Fibroblast of lung (primary cell): ENCODE data around the gene BTNL3. TPM values are rescaled to one million over a fixed set of nuclear protein-coding genes. Genes with fewer than 3 reads are reported as not detected.
A peak's percentile ranks its signal among the peaks of the same experiment; 100 is the strongest.

Source experiments
- DNase-seq, 2 donors: peaks; one replicate each; pipeline versions ENCODE4 v3.0.0 to v3.0.0-alpha.2; 2010; ENCODE audit warnings: low read depth in 2 of 2
- H2AFZ ChIP-seq: 2 replicates; pipeline ENCODE4 v1.5.1; 2012; ENCODE audit warnings: low read length, control low read depth, inconsistent platforms
- H3K27ac ChIP-seq: 2 replicates; pipeline ENCODE4 v1.5.1; 2011; ENCODE audit warnings: low read length, control low read depth; ENCODE audit not compliant: insufficient read depth
- H3K27me3 ChIP-seq: 2 replicates; pipeline ENCODE4 v1.5.1; 2011; ENCODE audit warnings: mild to moderate bottlenecking, low read length; ENCODE audit not compliant: control insufficient read depth, insufficient read depth
- H3K36me3 ChIP-seq: 2 replicates; pipeline ENCODE4 v1.5.1; 2011; ENCODE audit warnings: low read length; ENCODE audit not compliant: control insufficient read depth, insufficient read depth
- H3K4me1 ChIP-seq: 2 replicates; pipeline ENCODE4 v1.5.1; 2011; ENCODE audit warnings: low read length; ENCODE audit not compliant: control insufficient read depth, insufficient read depth; ENCODE audit errors: extremely low read depth
- H3K4me2 ChIP-seq: 2 replicates; pipeline ENCODE4 v1.5.1; 2011; ENCODE audit warnings: low read length, control low read depth; ENCODE audit not compliant: insufficient read depth; ENCODE audit errors: extremely low read depth
- H3K4me3 ChIP-seq, 4 experiments: fragments of 200-600 bp in 1 of 4; sonication (generic) in 1 of 4; replicated peaks in 1 of 4; 2 replicates each; pipeline ENCODE4 v1.5.1; 2011 to 2016; ENCODE audit warnings: low read length in 4 of 4, low read depth in 3 of 4, mild to moderate bottlenecking in 3 of 4, control low read depth in 2 of 4, inconsistent platforms in 1 of 4, mixed read lengths in 1 of 4; ENCODE audit not compliant: insufficient read depth in 1 of 4; ENCODE audit errors: control extremely low read depth in 1 of 4
- H3K79me2 ChIP-seq: 2 replicates; pipeline ENCODE4 v1.5.1; 2012; ENCODE audit warnings: mild to moderate bottlenecking, low read length, inconsistent platforms; ENCODE audit not compliant: control insufficient read depth, insufficient read depth
- H3K9ac ChIP-seq: 2 replicates; pipeline ENCODE4 v1.5.1; 2011; ENCODE audit warnings: mild to moderate bottlenecking, low read length, control low read depth; ENCODE audit not compliant: insufficient read depth
- H3K9me3 ChIP-seq: 2 replicates; pipeline ENCODE4 v1.5.1; 2012; ENCODE audit warnings: low read depth, low read length; ENCODE audit not compliant: control insufficient read depth, insufficient read depth
- H4K20me1 ChIP-seq: 2 replicates; pipeline ENCODE4 v1.5.1; 2011; ENCODE audit warnings: low read length; ENCODE audit not compliant: control insufficient read depth, insufficient read depth; ENCODE audit errors: extremely low read depth
- EZH2 ChIP-seq: IDR thresholded peaks from 2 replicates; pipeline ENCODE4 v1.5.1; 2012; ENCODE audit warnings: low read length, control low read depth, mild to moderate bottlenecking; ENCODE audit errors: missing control alignments
- polyA plus RNA-seq, 2 donors: library from polyadenylated mRNA; depleted of rRNA in 1 of 2; stranded (reverse) in 1 of 2; unstranded in 1 of 2; fragments of >200 nt; gene quantifications; 2 replicates each; pipeline ENCODE4 v1.2.1, GENCODE V29; 2011 to 2012; ENCODE audit warnings: missing spikeins in 1 of 2
- total RNA-seq: library from RNA; depleted of rRNA; stranded (reverse); fragments of >200 nt; gene quantifications from 2 replicates; pipeline ENCODE4 v1.2.1, GENCODE V29; 2014
- TF ChIP-seq, protein P1 (sequence below), 2 donors: IDR thresholded peaks in 1 of 2; conservative IDR thresholded peaks in 1 of 2; 1 replicate in 1 of 2; 2 replicates in 1 of 2; pipeline ENCODE4 v1.5.1; 2011 to 2012; ENCODE audit warnings: low read length in 2 of 2, control low read depth in 1 of 2, inconsistent platforms in 1 of 2, low read depth in 1 of 2, mild to moderate bottlenecking in 1 of 2

The BTNL3 gene
- total and polyA plus RNA-seq, 2 donors (not counting 1 experiment from before 2014, with no cell fraction given), result not detected

DNA sequence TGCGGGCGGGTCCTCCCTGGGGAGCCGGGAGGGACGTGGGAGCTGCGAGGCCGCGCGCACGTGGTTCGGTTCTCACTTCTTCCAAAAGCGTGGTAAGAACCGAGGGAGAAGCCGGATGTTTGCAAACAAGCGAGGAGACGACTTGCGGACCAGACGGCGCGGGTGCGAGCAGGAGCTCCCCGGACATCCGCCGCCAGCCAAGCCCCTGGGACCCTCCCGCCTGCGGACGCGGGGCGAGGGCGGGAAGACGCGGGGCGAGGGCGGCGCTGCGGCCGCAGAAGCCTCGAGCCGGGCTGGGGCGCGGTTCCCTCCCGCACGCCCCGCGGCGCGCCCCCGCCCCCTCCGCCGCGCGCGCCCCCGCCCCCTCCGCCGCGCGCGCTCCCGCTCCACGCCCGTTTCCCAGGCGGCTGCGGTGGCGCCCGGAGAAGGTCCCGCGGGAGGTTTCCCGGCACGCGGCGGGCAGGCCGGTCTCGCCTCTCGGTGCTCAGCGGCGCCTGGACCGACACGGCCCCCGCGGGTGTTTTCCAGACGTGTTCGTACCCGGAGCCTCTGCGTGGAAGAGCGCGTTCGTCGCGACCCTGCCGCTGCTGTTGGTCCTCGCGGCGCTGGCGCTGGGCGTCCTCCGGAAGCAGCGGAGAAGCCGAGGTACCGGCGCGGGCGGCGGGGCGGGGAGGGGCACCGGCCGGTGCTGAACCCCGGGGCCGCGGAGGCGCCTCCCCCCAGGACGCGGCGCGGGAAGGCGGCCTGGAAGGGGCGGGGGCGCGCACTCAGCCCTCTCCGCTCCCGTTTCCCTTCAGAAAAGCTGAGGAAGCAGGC lies 64.2 kb downstream of the BTNL3 start:
- H2AFZ ChIP-seq, result no peak overlapping the region
- no peaks in the 10 kb centered on the region for H3K79me2 ChIP-seq
- no peak overlapping the region for H3K9ac ChIP-seq
- peak; percentile 6 to 8 for DNase-seq
- peak overlapping the region in 2 of 4 experiments; percentile 17 to 32 for H3K4me3 ChIP-seq
- H3K36me3 ChIP-seq, result no peaks in the 10 kb centered on the region
- peak; percentile 53 for TF ChIP-seq EZH2
- TF ChIP-seq, protein P1, sequence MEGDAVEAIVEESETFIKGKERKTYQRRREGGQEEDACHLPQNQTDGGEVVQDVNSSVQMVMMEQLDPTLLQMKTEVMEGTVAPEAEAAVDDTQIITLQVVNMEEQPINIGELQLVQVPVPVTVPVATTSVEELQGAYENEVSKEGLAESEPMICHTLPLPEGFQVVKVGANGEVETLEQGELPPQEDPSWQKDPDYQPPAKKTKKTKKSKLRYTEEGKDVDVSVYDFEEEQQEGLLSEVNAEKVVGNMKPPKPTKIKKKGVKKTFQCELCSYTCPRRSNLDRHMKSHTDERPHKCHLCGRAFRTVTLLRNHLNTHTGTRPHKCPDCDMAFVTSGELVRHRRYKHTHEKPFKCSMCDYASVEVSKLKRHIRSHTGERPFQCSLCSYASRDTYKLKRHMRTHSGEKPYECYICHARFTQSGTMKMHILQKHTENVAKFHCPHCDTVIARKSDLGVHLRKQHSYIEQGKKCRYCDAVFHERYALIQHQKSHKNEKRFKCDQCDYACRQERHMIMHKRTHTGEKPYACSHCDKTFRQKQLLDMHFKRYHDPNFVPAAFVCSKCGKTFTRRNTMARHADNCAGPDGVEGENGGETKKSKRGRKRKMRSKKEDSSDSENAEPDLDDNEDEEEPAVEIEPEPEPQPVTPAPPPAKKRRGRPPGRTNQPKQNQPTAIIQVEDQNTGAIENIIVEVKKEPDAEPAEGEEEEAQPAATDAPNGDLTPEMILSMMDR (conservative IDR thresholded peaks at IDR 0.05 in 1 of 2, IDR thresholded peaks at IDR 0.05 in 1 of 2; ENCODE audit: low read depth in 1 of 2, low read length in 2 of 2), result no peak
- H3K27ac ChIP-seq, result no peak overlapping the region
- no peaks in the 10 kb centered on the region for H3K4me1 ChIP-seq
- no peaks in the 10 kb centered on the region for H4K20me1 ChIP-seq
- peaks cover 30% of the 10 kb centered on the region for H3K27me3 ChIP-seq
- H3K4me2 ChIP-seq, result peak overlapping the region; percentile 44
- H3K9me3 ChIP-seq, result no peaks in the 10 kb centered on the region

DNA sequence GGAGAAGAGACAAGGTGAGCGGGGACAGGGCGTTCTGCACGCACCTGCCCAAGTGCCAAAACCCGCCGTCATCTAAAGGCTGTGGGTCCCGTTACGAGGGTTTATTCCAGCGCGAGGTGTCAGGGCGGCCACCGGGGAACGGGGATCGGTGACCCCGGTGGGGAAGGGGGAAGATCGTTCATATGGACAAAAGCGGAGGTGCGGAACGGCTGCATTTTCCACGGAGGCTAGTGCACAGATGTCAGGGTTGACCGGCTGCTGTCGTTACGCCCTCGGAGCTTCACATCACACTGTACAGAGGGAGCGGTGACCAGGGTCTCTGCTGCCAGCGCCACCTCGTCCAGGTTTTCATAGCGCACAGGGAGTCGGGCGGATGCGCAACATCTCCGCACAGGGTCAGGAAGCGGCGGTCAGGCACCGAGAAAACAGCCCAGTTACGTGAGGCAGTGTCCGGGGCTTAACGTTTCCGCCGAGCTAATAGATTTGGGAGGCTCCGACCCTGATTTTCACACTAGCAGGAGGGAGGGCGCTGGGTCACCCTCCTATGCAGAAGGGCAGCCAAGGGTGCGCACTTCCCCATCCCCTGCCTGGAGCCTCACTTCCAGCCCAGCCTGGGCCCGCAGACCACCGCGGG lies 65.0 kb downstream of the BTNL3 start:
- Histone ChIP-seq H3K9ac (no peak overlapping the region), H2AFZ (no peak overlapping the region), H3K27ac (no peak overlapping the region), H3K4me1 (no peaks in the 10 kb centered on the region), H3K4me3 (peak overlapping the region in 2 of 4 experiments; percentile 17 to 32), H3K9me3 (no peaks in the 10 kb centered on the region), H4K20me1 (no peaks in the 10 kb centered on the region), H3K36me3 (no peaks in the 10 kb centered on the region), H3K4me2 (no peak overlapping the region), H3K79me2 (no peaks in the 10 kb centered on the region), H3K27me3 (peaks cover 30% of the 10 kb centered on the region)
- DNase-seq, result no peak
- TF ChIP-seq, protein P1 (conservative IDR thresholded peaks at IDR 0.05 in 1 of 2, IDR thresholded peaks at IDR 0.05 in 1 of 2; ENCODE audit: low read depth in 1 of 2, low read length in 2 of 2), result no peak
- TF ChIP-seq EZH2, result peak; percentile 95

DNA sequence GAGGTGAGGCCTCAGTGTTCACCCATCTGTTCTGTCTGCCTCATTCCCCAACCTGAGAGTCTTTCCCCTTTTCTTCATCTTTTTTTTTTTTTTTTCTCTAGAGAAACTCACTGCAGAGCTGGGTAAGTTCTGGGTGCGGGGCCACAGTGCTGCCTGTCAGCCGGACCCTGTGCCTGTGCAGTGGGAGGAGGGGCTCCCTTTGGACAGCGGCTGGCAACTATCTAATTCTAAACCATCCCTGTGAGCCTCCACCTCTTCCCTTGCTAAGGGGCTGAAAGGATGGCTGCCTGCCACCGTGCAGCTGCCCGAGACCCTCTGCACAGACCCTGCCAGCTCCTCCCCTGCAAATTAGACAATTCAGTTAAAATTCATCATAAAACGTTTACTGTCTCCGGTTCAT lies 65.5 kb downstream of the BTNL3 start:
- no peaks in the 10 kb centered on the region for H3K9me3 ChIP-seq
- H3K36me3 ChIP-seq, result no peaks in the 10 kb centered on the region
- DNase-seq, result no peak
- no peak overlapping the region for H3K4me2 ChIP-seq
- H3K27me3 ChIP-seq, result peaks cover 34% of the 10 kb centered on the region
- no peak for TF ChIP-seq EZH2
- TF ChIP-seq, protein P1 (conservative IDR thresholded peaks at IDR 0.05 in 1 of 2, IDR thresholded peaks at IDR 0.05 in 1 of 2; ENCODE audit: low read depth in 1 of 2, low read length in 2 of 2), result no peak
- no peak overlapping the region for H2AFZ ChIP-seq
- H4K20me1 ChIP-seq, result no peaks in the 10 kb centered on the region
- no peak overlapping the region for H3K27ac ChIP-seq
- H3K4me1 ChIP-seq, result no peaks in the 10 kb centered on the region
- no peak overlapping the region for H3K4me3 ChIP-seq
- no peaks in the 10 kb centered on the region for H3K79me2 ChIP-seq
- H3K9ac ChIP-seq, result no peak overlapping the region
